ENCODE data around the gene AKAP17A. TPM values are rescaled to one million over a fixed set of nuclear protein-coding genes. Genes with fewer than 3 reads are reported as not detected.
"Not testable (repeated sequence)": the region's sequence is repeated elsewhere in the genome, so short reads cannot be mapped to it uniquely, and the experiment has no call there.

The AKAP17A gene
- total and polyA plus RNA-seq, 7 donors: 9.9 to 25.1 (median 13.6) TPM

DNA sequence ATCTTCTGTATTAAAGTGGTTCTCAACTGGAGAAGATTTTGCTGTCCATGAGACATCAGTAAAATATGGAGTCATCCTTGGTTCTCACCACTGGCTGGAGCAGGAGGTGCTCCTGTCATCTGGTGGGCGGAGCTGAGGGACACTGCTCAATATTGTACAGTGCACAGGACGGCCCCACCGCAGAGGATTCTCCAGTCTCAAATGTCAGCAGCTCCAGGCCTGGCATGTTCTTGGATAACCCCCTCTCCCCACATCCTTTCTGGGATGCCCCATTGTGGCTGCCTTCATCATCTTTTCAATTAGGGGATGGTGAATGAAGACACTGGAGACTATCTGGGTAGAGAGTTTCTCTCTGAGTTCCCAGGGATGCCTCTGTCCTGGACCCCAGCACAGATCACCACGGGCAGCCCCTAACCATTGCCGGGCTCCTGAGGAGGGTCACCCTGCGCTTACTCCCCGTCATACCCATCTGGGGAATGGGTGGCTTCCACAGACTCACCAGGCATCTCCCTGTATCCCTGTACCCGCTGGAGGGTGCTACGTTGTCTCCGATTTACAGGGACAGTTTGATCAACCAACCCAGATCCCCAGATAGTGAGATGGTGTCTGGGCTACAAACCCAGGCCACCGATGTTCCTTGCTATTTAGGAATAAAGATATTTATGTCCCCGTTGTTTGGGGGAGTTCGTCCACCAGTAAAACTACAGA, 32.5 kb upstream of the AKAP17A start:
- no peak for DNase-seq
- intact Hi-C loops (cut with DNase I): no loop called here
- no peaks in the 10 kb centered on the region for H3K4me1 ChIP-seq
- WGBS, 3 donors: 81 to 87% (median 83%) methylated on average over 13 of the region's 13 CpGs
- no peaks in the 10 kb centered on the region for H3K36me3 ChIP-seq (ENCODE audit: insufficient read depth in 1 of 2, low read depth in 1 of 2)
- no peak overlapping the region for H3K27ac ChIP-seq
- TF ChIP-seq, protein P1, sequence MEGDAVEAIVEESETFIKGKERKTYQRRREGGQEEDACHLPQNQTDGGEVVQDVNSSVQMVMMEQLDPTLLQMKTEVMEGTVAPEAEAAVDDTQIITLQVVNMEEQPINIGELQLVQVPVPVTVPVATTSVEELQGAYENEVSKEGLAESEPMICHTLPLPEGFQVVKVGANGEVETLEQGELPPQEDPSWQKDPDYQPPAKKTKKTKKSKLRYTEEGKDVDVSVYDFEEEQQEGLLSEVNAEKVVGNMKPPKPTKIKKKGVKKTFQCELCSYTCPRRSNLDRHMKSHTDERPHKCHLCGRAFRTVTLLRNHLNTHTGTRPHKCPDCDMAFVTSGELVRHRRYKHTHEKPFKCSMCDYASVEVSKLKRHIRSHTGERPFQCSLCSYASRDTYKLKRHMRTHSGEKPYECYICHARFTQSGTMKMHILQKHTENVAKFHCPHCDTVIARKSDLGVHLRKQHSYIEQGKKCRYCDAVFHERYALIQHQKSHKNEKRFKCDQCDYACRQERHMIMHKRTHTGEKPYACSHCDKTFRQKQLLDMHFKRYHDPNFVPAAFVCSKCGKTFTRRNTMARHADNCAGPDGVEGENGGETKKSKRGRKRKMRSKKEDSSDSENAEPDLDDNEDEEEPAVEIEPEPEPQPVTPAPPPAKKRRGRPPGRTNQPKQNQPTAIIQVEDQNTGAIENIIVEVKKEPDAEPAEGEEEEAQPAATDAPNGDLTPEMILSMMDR (IDR thresholded peaks at IDR 0.05): no peak
- no peak overlapping the region for H3K4me3 ChIP-seq
- ATAC-seq: no peak
- H3K27me3 ChIP-seq (ENCODE audit: insufficient read depth in 3 of 3, low read length in 2 of 3): no peaks in the 10 kb centered on the region
- peaks cover 6% of the 10 kb centered on the region for H3K9me3 ChIP-seq

DNA sequence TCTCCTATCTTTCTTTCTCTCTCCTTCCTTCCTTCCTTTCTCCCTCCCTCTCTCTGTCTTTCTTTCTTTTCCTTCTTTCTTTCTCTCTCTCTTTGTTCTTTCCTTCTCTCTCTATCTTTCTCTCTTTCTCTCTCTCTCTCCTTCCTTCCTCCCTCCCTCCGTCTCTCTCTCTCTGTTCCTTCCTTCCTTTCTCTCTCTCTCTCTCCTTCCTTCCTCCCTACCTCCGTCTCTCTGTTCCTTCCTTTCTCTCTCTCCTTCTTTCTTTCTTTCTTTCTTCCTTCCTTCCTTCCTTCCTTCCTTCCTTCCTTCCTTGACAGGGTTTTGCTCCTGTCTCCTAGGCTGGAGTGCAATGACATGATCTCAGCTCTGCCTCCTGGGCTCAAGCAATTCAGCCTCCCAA, 30.2 kb upstream of the AKAP17A start:
- TF ChIP-seq, protein P1 (IDR thresholded peaks at IDR 0.05): no peak
- intact Hi-C loops (cut with DNase I): no loop called here

DNA sequence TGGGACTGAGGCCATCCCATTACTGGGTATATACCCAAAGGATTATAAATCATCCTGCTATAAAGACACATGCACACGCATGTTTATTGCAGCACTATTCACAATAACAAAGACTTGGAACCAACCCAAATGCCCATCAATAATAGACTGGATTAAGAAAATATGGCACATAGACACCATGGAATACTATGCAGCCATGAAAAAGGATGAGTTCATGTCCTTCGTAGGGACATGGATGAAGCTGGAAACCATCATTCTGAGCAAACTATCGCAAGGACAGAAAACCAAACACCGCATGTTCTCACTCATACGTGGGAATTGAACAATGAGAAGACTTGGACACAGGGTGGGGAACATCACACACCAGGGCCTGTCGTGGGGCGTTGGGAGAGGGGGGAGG, 27.3 kb upstream of the AKAP17A start:
- H3K27me3 ChIP-seq (ENCODE audit: insufficient read depth in 3 of 3, low read length in 2 of 3); H3K27ac ChIP-seq; ATAC-seq; H3K4me3 ChIP-seq; H3K4me1 ChIP-seq; DNase-seq; H3K9me3 ChIP-seq; H3K36me3 ChIP-seq (ENCODE audit: insufficient read depth in 1 of 2, low read depth in 1 of 2); intact Hi-C loops (cut with DNase I): not testable (repeated sequence)
- 81 to 94% (median 91%) methylated on average over 7 of the region's 7 CpGs for WGBS, 3 donors

More for the DNA sequence above, 30.2 kb upstream of the AKAP17A start:
- ATAC-seq (no peak), DNase-seq (no peak)
- H3K9me3 ChIP-seq: no peaks in the 10 kb centered on the region
- no peaks in the 10 kb centered on the region for H3K4me1 ChIP-seq
- H3K27ac ChIP-seq: no peak overlapping the region
- no peaks in the 10 kb centered on the region for H3K36me3 ChIP-seq (ENCODE audit: insufficient read depth in 1 of 2, low read depth in 1 of 2)
- H3K4me3 ChIP-seq: no peak overlapping the region
- H3K27me3 ChIP-seq (ENCODE audit: insufficient read depth in 3 of 3, low read length in 2 of 3): no peaks in the 10 kb centered on the region
- WGBS, 3 donors: 41 to 70% (median 56%) methylated on average over 2 of the region's 2 CpGs

DNA sequence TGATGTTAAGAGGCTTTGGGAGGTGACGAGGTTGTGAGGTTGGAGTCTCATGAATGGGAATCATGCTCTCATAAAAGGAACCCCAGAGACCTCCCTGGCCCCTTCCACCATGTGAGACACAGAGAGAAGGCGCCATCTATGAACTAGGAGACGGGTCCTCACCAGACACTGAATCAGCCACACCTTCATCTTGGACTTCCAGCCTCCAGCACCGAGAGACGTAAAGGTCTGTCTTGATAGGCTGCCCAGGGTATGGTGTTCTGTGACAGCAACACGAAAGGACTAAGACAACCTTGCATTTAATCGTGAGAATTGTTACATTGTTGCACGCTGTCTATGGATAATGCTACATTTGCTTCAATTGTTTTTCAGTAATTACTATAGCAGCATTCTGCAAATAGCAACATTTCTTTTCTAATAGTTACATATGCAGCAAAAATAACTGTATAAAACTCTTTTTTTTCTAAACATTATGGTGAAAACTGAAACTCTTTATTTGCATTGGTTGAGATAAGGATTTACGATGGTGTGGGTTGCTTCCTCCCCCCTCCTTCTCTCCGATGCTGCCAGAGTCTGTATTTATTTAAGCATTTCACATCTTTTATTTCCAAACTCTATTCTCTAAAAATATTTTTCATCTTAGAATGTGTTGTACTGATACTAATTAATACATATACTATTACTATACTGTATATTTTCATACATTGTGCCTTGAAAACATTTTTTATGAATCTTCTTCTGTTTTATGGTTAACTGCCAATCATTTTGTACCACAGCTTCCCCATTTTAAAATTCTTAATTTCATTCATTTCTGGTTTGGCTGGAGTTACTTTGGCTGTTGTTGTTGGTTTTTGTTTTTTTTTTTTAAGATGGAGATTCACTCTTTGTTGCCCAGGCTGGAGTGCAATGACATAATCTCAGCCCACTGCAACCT, 26.4 kb upstream of the AKAP17A start:
- H3K9me3 ChIP-seq: no peaks in the 10 kb centered on the region
- no peak overlapping the region for H3K27ac ChIP-seq
- no peaks in the 10 kb centered on the region for H3K27me3 ChIP-seq (ENCODE audit: insufficient read depth in 3 of 3, low read length in 2 of 3)
- no peaks in the 10 kb centered on the region for H3K4me1 ChIP-seq
- ATAC-seq: no peak
- WGBS, 3 donors: 52 to 55% (median 54%) methylated on average over 10 of the region's 10 CpGs
- no peaks in the 10 kb centered on the region for H3K36me3 ChIP-seq (ENCODE audit: insufficient read depth in 1 of 2, low read depth in 1 of 2)
- DNase-seq: no peak
- TF ChIP-seq, protein P1 (IDR thresholded peaks at IDR 0.05): no peak
- H3K4me3 ChIP-seq: no peak overlapping the region
- intact Hi-C loops (cut with DNase I): no loop called here

DNA sequence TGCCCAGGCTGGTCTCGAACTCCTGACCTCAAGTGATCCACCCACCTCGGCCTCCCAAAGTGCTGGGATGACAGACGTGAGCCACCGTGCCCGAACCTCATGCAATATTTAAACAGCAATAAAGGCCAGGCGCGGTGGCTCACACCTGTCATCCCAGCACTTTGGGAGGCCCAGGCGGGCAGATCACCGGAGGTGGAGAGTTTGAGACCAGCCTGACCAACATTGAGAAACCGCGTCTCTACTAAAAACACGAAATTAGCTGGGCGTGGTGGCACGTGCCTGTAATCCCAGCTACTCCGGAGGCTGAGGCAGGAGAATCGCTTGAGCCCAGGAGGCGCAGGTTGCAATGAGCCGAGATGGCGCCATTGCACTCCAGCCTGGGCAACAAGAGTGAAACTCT, 17.2 kb upstream of the AKAP17A start:
- ATAC-seq; H3K27me3 ChIP-seq (ENCODE audit: insufficient read depth in 3 of 3, low read length in 2 of 3): not testable (repeated sequence)
- WGBS, 3 donors: 91 to 93% (median 93%) methylated on average over 19 of the region's 19 CpGs

More for the DNA sequence above, 17.2 kb upstream of the AKAP17A start:
- H3K36me3 ChIP-seq (ENCODE audit: insufficient read depth in 1 of 2, low read depth in 1 of 2); H3K4me1 ChIP-seq; H3K9me3 ChIP-seq; H3K4me3 ChIP-seq; DNase-seq; H3K27ac ChIP-seq: not testable (repeated sequence)
- intact Hi-C loops (cut with DNase I): loop anchor here in 1 of 2 donors (10.0 kb wide), 1 partner anchor 109 kb away; no protein-coding TSS in a partner anchor

All from psoas muscle (tissue), 8 donors.